DMS 273 (cell line): ENCODE results near the gene EAF1.
"Not testable (repeated sequence)": the region's sequence is repeated elsewhere in the genome, so short reads cannot be mapped to it uniquely, and the experiment has no call there.

Source experiments
- DNase-seq: peaks from one replicate; lab custom pipeline; 2025; ENCODE audit not compliant: unreplicated experiment; lab: John Stamatoyannopoulos, UW

EAF1 gene

DNA sequence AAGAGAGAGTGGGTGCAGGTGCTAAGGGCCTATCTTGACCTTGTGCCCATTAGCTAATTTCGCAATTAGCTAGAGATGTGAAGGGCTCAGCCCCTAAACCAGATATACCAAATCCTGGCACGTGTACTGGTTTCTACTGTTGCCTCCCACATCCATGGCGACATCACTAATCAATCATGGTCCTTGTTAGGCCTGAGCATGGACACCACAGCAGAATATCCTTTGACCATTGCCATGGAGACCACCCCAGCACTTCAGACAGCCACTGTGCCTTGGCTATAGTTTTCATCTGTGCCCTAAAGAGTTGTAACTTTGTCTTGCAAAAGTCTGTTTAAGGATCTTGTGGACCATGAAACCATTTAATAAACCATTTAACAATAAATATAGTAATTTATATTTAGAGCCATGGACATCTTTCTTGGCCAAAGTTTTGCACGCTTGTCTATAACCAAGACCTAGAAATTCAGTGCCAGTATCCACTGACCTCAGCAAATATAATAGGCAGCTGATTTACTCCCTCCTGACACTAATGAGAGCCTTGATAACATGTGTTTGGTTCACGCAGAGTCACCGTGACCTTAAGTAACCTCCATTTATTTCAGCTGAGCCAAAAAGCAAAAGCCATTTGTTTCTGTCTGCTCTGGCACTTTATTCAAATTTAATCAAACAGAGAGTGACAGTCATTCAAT lies 50.7 kb downstream of the EAF1 start:
- DNase-seq = peak; percentile 62

DNA sequence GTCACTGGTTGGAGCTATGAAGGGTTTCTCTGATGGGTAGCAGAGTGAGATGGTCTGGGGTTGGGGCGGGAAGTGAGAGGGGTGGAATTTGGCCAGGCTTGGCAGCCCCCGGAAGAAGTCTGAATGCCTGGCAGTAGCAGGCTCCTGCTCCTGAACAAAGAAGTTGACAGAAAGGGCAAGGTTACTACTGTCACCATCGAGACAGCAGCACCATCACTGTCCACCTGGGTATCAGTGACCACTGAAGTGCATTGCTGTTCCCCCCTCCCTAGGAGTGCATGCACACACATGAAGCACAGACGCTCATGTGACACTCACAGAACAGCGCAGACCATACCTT lies 51.2 kb downstream of the EAF1 start:
- DNase-seq = no peak

DNA sequence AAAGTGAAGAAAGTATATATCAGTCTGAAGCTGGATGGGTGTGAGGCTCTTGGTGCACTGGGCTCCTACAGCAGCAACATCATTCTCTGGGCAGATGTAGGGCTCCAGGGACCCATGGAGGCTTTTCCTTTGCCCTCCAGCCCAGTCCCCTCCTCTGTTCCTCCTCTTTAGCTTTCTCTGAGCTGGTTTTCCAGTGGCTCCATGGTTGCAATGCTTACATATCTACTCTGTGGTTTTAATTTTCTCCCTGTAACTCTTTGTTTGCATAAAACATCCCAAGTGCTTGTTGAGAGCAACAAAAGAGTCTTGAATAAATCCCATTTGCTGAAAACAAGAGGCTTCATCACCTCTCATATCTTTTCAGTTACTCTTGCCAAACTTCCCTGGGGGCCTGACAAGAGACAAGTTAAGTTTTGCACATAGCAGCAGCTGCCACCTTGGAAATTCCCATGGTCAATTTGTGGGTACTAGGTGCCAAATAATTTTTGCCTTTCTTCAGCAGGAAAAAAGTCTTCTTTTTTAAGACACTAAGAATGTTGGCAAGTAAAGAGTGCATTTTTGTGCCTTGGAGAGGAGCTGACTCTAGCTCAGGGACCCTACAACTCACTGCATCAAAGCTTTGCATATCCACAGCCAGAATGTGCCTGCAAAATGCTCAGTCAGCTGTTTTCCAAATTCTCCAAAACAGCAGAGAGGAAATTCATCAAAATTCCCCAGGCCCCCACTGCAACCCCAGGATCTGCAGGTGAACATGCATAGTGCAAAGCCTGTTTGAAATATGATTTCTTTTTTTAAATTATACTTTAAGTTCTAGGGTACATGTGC lies 52.2 kb downstream of the EAF1 start:
- no peak for DNase-seq

DNA sequence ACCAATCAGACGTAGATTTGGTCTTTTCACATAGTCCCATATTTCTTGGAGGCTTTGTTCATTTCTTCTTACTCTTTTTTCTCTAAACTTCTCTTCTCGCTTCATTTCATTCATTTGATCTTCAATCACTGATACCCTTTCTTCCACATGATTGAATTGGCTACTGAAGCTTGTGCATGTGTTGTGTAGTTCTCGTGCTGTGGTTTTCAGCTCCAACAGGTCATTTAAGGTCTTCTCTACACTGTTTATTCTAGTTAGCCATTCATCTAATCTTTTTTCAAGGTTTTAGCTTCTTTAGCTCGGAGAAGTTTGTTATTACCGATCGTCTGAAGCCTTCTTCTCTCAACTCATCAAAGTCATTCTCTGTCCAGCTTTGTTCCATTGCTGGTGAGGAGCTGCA lies 57.2 kb downstream of the EAF1 start:
- DNase-seq = not testable (repeated sequence)

DNA sequence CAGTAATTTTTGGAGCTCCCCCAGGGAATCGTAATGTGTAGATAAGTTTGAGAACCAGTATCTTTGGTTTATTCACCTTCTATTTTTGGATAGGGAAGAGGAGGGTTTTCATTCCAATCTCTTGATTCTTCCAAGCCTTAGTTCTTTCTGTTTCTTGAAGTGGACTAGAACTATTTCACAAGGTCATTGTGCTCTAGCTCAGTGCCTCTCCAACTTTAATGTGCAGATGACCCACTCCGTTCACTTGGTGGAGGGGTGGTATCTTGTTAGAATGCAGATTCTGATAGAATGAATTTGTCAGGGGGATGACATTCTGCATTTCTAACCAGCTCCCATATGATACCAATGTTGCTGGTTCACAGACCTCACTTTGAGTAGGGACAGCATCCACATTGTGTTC lies 58.6 kb downstream of the EAF1 start:
- no peak for DNase-seq

DNA sequence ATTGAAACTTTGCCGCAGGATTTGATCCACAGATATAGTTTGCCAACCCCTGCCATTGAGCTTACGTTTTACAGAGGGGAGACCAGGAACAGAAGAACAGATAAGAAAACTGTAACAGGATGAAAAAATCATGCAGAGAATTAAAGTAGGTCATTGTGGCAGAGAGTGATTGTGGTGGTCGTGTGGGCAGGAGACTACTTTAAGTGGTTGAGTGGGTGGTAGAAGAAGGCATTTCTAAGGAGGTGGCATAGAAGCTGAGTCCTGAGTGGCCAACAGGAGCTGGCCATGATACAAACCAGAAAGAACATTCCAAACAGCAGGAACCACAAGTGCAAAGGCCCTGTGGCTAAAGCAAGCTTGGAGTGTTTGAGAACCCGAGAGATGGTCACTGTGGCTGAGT lies 59.6 kb downstream of the EAF1 start:
- no peak for DNase-seq

DNA sequence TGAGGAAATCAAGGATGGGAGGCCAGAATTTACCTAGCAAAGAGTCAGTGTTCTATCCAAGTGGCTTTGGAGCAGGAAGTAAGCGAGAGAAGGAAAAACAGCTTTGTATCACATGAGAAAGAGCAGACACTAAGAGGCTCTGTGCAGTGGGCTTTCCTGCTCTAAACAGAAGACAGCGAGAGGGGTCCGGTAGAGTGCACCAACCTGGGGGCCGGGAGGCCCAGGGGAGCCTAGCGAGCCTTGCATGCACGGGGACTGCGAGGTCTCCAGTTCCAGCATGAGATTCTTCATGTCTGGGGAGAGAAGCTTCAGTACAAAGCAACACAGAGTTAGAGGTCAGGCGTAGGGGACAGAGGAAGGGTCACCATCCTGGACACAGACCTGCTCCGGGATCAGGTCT lies 60.6 kb downstream of the EAF1 start:
- no peak for DNase-seq

DNA sequence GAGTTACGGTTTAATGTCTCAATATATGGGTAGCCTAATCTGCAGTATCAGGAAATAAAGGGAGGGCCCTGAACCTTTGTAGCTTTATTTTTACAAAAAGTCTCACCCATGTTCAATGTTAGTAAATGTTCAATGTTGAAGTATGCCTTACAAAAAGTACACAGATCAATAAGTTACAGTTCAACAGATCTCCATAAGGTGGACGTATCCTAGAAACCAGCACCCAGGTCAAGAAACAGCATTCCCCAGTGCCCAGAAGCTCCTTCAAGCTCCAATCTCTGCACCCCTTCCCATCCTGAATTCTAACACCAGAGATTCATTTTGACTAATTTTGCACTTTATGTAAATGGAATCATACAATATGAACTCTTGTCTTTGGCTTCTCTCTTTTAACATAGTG lies 62.8 kb downstream of the EAF1 start:
- DNase-seq = no peak

DNA sequence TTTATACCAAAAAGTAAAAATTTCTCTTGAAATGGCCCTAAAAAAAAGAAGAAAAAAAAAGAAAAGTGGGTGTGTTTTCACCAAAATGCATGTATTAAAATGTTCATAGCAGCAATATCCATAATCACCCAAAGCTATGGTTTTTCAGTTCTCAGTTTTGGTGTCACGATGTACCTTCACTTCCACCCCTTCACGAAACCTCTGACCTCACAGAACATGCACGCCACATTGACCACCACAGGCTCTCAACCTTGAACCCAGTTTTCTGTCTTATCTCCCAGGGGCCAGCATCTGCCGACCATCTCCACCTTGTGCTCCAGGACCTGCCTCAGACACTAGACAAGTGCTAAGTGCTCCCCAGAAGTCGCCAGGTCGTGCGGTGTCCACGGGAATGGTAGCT lies 63.7 kb downstream of the EAF1 start:
- no peak for DNase-seq
